GM18502 (cell line): ENCODE data around the gene PTPRG.

ENCODE experiments used
- ATAC-seq: cut with Tn5 transposase; IDR thresholded peaks from one replicate; pipeline ENCODE4 v1.9.1; 2021; ENCODE audit warnings: mild to moderate bottlenecking; ENCODE audit not compliant: unreplicated experiment, poor library complexity

The PTPRG gene

GRCh38 chr3:62253971-62254370 lies 692.6 kb downstream of the PTPRG start:
- ATAC-seq, result no peak

GRCh38 chr3:62255758-62256157 lies 694.4 kb downstream of the PTPRG start:
- ATAC-seq, result no peak

GRCh38 chr3:62259924-62260323 lies 698.6 kb downstream of the PTPRG start:
- no peak for ATAC-seq

- no peak for ATAC-seq
These were observed 699.3 kb downstream of the PTPRG start for GRCh38 chr3:62260655-62261054.

- no peak for ATAC-seq
These were observed 699.8 kb downstream of the PTPRG start for GRCh38 chr3:62261121-62261520.

- ATAC-seq, result no peak
These were observed 700.4 kb downstream of the PTPRG start for GRCh38 chr3:62261736-62262135.

GRCh38 chr3:62265528-62265927 lies 704.2 kb downstream of the PTPRG start:
- no peak for ATAC-seq

GRCh38 chr3:62266668-62267283 lies 705.4 kb downstream of the PTPRG start:
- ATAC-seq, result no peak

- no peak for ATAC-seq
These were observed 715.3 kb downstream of the PTPRG start for GRCh38 chr3:62276658-62277180.

GRCh38 chr3:62277450-62277849 lies 716.1 kb downstream of the PTPRG start:
- ATAC-seq, result no peak

GRCh38 chr3:62277986-62278385 lies 716.6 kb downstream of the PTPRG start:
- ATAC-seq, result no peak

- ATAC-seq, result no peak
These were observed 720.4 kb downstream of the PTPRG start for GRCh38 chr3:62281726-62282125.

GRCh38 chr3:62284442-62284841 lies 723.1 kb downstream of the PTPRG start:
- peak; percentile 72 for ATAC-seq

GRCh38 chr3:62287392-62287927 lies 726.1 kb downstream of the PTPRG start:
- ATAC-seq, result no peak

- no peak for ATAC-seq
These were observed 728.6 kb downstream of the PTPRG start for GRCh38 chr3:62289922-62290321.

GRCh38 chr3:62293051-62293780 lies 731.8 kb downstream of the PTPRG start:
- no peak for ATAC-seq

GRCh38 chr3:62295571-62295970 lies 734.2 kb downstream of the PTPRG start:
- no peak for ATAC-seq

- no peak for ATAC-seq
These were observed 739.2 kb downstream of the PTPRG start for GRCh38 chr3:62300617-62301016.

- no peak for ATAC-seq
These were observed 750.8 kb downstream of the PTPRG start for GRCh38 chr3:62312201-62312600.

GRCh38 chr3:62316525-62316924 lies 755.2 kb downstream of the PTPRG start:
- ATAC-seq, result no peak

GRCh38 chr3:62318365-62318751 lies 757.0 kb downstream of the PTPRG start:
- ATAC-seq, result no peak
